Stimulated activated CD4-positive, alpha-beta T cell treated with anti-CD3 and anti-CD28 coated beads, Interleukin-2, amount 100 ng/mL, for 48 hours (primary cell): Measurements from ENCODE around the gene KRTAP9-3.
"Not testable (repeated sequence)": the region's sequence is repeated elsewhere in the genome, so short reads cannot be mapped to it uniquely, and the experiment has no call there.

ENCODE experiments used
- DNase-seq, 2 donors: peaks; one replicate each; pipeline ENCODE4 v3.0.0-alpha.2; 2020

Gene KRTAP9-3

GRCh38 chr17:41254861-41255260 is 22.6 kb downstream of the KRTAP9-3 start:
- DNase-seq = no peak

GRCh38 chr17:41255381-41256290 is 23.4 kb downstream of the KRTAP9-3 start, which contains the start of gene KRTAP9-9:
Gene KRTAP9-9, plus strand, starts transcription at chr17:41255384.
- DNase-seq = not testable (repeated sequence)

GRCh38 chr17:41256291-41256685 is 24.0 kb downstream of the KRTAP9-3 start:
- DNase-seq = no peak

GRCh38 chr17:41258406-41258805 is 26.2 kb downstream of the KRTAP9-3 start:
- no peak for DNase-seq

- no peak for DNase-seq
Measured at GRCh38 chr17:41263212-41263611, 31.0 kb downstream of the KRTAP9-3 start.

GRCh38 chr17:41264599-41264998 is 32.4 kb downstream of the KRTAP9-3 start:
- DNase-seq = no peak

- DNase-seq = no peak
Measured at GRCh38 chr17:41265078-41265477, 32.8 kb downstream of the KRTAP9-3 start, which contains the start of gene KRTAP9-6. Gene KRTAP9-6, plus strand, starts transcription at chr17:41265378. Its CDS starts 0 bp downstream, at chr17:41265378.

- DNase-seq = no peak
Measured at GRCh38 chr17:41267711-41268110, 35.5 kb downstream of the KRTAP9-3 start.

GRCh38 chr17:41271323-41271722 is 39.1 kb downstream of the KRTAP9-3 start:
- DNase-seq = not testable (repeated sequence)

GRCh38 chr17:41271858-41272257 is 39.6 kb downstream of the KRTAP9-3 start:
- DNase-seq = no peak

- not testable (repeated sequence) for DNase-seq
Measured at GRCh38 chr17:41275648-41276190, 43.5 kb downstream of the KRTAP9-3 start, which contains the start of gene KRTAP9-7. Gene KRTAP9-7, plus strand, starts transcription at chr17:41275698. Its CDS starts 0 bp downstream, at chr17:41275698.

- DNase-seq = no peak
Measured at GRCh38 chr17:41278176-41278955, 46.1 kb downstream of the KRTAP9-3 start.
